CD4-positive, CD25-positive, alpha-beta regulatory T cell (primary cell): ENCODE data around the gene OLFML2A. TPM values are rescaled to one million over a fixed set of nuclear protein-coding genes. Genes with fewer than 3 reads are reported as not detected.
A peak's percentile ranks its signal among the peaks of the same experiment; 100 is the strongest.

Experiments used
- ATAC-seq, 2 donors: fragments of 150-1000 bp; cut with Tn5 transposase; one replicate each; pipeline ENCODE4 v1.10.0; 2021; ENCODE audit warnings: low read depth in 2 of 2, moderate number of reproducible peaks in 2 of 2, moderate library complexity in 1 of 2
- DNase-seq, 3 donors: peaks; one replicate each; pipeline versions ENCODE4 v3.0.0 to v3.0.0-alpha.2; 2012 to 2022; ENCODE audit warnings: mixed read lengths in 1 of 3
- H3K27ac ChIP-seq: one replicate; pipeline ENCODE4 v1.7.0; 2013; ENCODE audit warnings: mild to moderate bottlenecking, low read length; ENCODE audit not compliant: insufficient read depth, poor library complexity, severe bottlenecking
- H3K27me3 ChIP-seq: one replicate; pipeline ENCODE4 v1.7.0; 2013; ENCODE audit warnings: low read length; ENCODE audit not compliant: control insufficient read depth, insufficient read depth
- H3K36me3 ChIP-seq: one replicate; pipeline ENCODE4 v1.7.0; 2013; ENCODE audit warnings: mild to moderate bottlenecking, low read length, moderate library complexity; ENCODE audit not compliant: control insufficient read depth, insufficient read depth
- H3K4me1 ChIP-seq: 2 replicates; pipeline ENCODE4 v1.7.0; 2013; ENCODE audit warnings: mild to moderate bottlenecking, low read length; ENCODE audit not compliant: insufficient read depth, control insufficient read depth, poor library complexity, severe bottlenecking
- H3K4me3 ChIP-seq: one replicate; pipeline ENCODE4 v1.7.0; 2013; ENCODE audit warnings: low read depth, mild to moderate bottlenecking, low read length, moderate library complexity
- H3K9me3 ChIP-seq, 2 experiments: 1 replicate in 1 of 2; 2 replicates in 1 of 2; pipeline ENCODE4 v1.7.0; 2013; ENCODE audit warnings: low read length in 2 of 2, mild to moderate bottlenecking in 1 of 2, moderate library complexity in 1 of 2; ENCODE audit not compliant: control insufficient read depth in 2 of 2
- H3K27ac Mint-ChIP-seq, 3 donors: one replicate each; pipeline ENCODE4 v1.8.0; 2020 to 2022; ENCODE audit warnings: mild to moderate bottlenecking in 3 of 3, mixed read lengths in 3 of 3, moderate library complexity in 2 of 3
- H3K27me3 Mint-ChIP-seq: one replicate; pipeline ENCODE4 v1.8.0; 2022; ENCODE audit warnings: mild to moderate bottlenecking, mixed read lengths
- H3K36me3 Mint-ChIP-seq: one replicate; pipeline ENCODE4 v1.8.0; 2020; ENCODE audit warnings: mixed read lengths
- H3K4me1 Mint-ChIP-seq, 4 donors: one replicate each; pipeline ENCODE4 v1.8.0; 2020 to 2022; ENCODE audit warnings: mixed read lengths in 4 of 4, mild to moderate bottlenecking in 1 of 4
- H3K4me3 Mint-ChIP-seq, 4 donors: one replicate each; pipeline ENCODE4 v1.8.0; 2020 to 2022; ENCODE audit warnings: mild to moderate bottlenecking in 4 of 4, mixed read lengths in 4 of 4, moderate library complexity in 3 of 4
- H3K9me3 Mint-ChIP-seq, 7 donors: one replicate each; pipeline ENCODE4 v1.8.0; 2020 to 2022; ENCODE audit warnings: mixed read lengths in 7 of 7, mild to moderate bottlenecking in 3 of 7, moderate library complexity in 2 of 7
- polyA plus RNA-seq, 4 donors: library from polyadenylated mRNA; unstranded; fragments of 300-500 nt; fragmentation: Illumina TruSeq; gene quantifications; one replicate each; pipeline ENCODE4 v1.2.3, GENCODE V29; 2021
- total RNA-seq: library from RNA; stranded (reverse); gene quantifications from one replicate; pipeline ENCODE4 v1.2.3, GENCODE V29; 2022

Gene OLFML2A
- total and polyA plus RNA-seq, 5 donors from 2014 or later: not detected

GRCh38 chr9:124849801-124850200 is 72.9 kb downstream of the OLFML2A start:
- Mint-ChIP-seq H3K36me3 (no peaks in the 10 kb centered on the region), H3K4me1 (peaks cover 0 to 13% (median 2%) of the 10 kb centered on the region in 4 donors), H3K9me3 (peaks cover 0 to 1% (median 0%) of the 10 kb centered on the region in 7 donors), H3K4me3 (no peak overlapping the region), H3K27ac (no peak overlapping the region), H3K27me3 (peaks cover 11% of the 10 kb centered on the region)
- Histone ChIP-seq H3K4me1 (peaks cover 13% of the 10 kb centered on the region), H3K36me3 (no peaks in the 10 kb centered on the region), H3K9me3 (no peaks in the 10 kb centered on the region), H3K27ac (no peak overlapping the region), H3K27me3 (no peaks in the 10 kb centered on the region), H3K4me3 (no peak overlapping the region)
- DNase-seq: no peak
- ATAC-seq: no peak

DNA sequence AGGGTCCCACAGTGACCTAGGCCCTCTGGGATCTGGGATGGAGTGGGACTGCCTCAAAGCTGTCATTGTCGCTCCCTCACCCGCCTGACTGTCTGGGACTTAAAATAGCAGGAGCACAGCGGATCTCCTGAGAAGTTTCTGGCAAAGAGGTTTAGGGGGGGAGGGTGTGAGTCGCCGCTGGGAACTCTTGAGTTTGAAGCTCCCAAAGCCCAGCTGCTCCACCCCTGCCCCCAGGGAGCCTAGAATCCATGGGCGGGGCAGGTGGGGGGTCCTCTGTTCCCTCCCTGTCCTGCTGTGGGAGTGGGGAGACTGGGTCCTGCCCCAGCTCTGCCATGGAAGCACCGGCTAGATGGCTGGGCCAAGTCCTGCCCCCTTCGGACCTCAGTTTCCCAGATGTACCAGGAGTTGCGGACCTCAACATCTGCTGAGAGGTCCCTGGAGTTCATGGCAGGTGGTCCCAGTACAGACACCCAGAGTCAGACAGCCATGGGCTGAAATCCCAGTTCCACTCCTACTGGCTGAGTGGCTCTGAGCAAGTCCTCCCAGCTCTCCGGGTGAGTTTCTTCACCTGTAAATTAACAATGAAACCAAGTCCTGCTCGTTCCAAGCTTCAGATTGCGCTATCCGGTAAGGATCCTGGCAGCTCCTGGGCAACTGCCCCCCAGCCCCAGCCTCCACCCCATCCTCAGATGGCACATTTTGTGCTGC is 75.3 kb downstream of the OLFML2A start:
- Histone ChIP-seq H3K36me3 (peaks cover 5% of the 10 kb centered on the region), H3K4me1 (peaks cover 13% of the 10 kb centered on the region), H3K4me3 (peak overlapping the region; percentile 44), H3K9me3 (no peaks in the 10 kb centered on the region), H3K27ac (no peak overlapping the region), H3K27me3 (no peaks in the 10 kb centered on the region)
- peaks cover 0 to 19% (median 2%) of the 10 kb centered on the region in 4 donors for H3K4me1 Mint-ChIP-seq
- peak overlapping the region in 2 of 3 donors; percentile 63 to 69 for H3K27ac Mint-ChIP-seq
- peak overlapping the region in 2 of 4 donors; percentile 76 to 78 for H3K4me3 Mint-ChIP-seq
- H3K36me3 Mint-ChIP-seq: no peaks in the 10 kb centered on the region
- peaks cover 0 to 1% (median 0%) of the 10 kb centered on the region in 7 donors for H3K9me3 Mint-ChIP-seq
- peaks cover 11% of the 10 kb centered on the region for H3K27me3 Mint-ChIP-seq
- ATAC-seq (no peak), DNase-seq (no peak)

GRCh38 chr9:124852829-124853531 is 76.0 kb downstream of the OLFML2A start, which contains the start of gene WDR38:
Gene WDR38, plus strand, starts transcription at chr9:124853460. Its CDS starts 72 bp downstream, at chr9:124853532.
- no peaks in the 10 kb centered on the region for H3K9me3 ChIP-seq
- Mint-ChIP-seq H3K4me1 (peaks cover 0 to 22% (median 2%) of the 10 kb centered on the region in 4 donors), H3K27ac (peak within 1 kb of the TSS; percentile 66 to 79 (median 69)), H3K36me3 (peaks cover 4% of the 10 kb centered on the region), H3K4me3 (peak within 1 kb of the TSS; percentile 76 to 81 (median 79)), H3K27me3 (peaks cover 7% of the 10 kb centered on the region), H3K9me3 (peaks cover 0 to 1% (median 0%) of the 10 kb centered on the region in 7 donors)
- DNase-seq (peak; percentile 71 to 80 (median 77)), ATAC-seq (peak; percentile 81 to 82)
- peak within 1 kb of the TSS; percentile 44 for H3K4me3 ChIP-seq
- peaks cover 12% of the 10 kb centered on the region for H3K36me3 ChIP-seq
- peak within 1 kb of the TSS; percentile 70 for H3K27ac ChIP-seq
- peaks cover 13% of the 10 kb centered on the region for H3K4me1 ChIP-seq
- no peaks in the 10 kb centered on the region for H3K27me3 ChIP-seq

DNA sequence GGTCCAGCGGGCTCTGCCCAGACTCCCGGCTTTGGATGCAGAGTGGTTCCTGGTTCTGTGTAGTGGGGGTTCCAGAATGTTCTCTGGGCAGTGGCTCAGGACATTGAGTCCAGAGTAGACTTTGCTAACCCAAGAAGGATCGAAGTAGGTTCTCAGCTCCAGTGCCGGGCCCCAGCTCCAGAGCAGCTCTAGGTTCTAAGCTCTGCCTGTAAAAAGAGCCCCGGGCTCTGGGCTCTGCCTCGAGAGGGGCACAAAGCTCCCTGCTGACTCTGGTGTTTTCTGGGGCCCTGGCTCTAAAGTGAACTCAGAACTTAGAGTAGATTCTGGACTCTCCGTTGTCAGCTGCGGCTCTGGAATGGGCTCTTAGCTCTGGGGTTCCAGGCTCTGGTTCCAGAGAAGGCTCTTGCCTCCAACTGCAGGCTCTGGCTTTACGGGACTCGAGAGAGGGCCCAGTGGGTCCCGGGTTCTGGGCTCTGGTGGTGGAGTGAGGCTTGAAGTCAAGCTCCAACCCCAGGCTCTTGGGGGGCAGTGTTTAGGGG is 76.7 kb downstream of the OLFML2A start:
- Mint-ChIP-seq H3K36me3 (peaks cover 4% of the 10 kb centered on the region), H3K27ac (peak overlapping the region in 2 of 3 donors; percentile 55 to 66), H3K9me3 (peaks cover 0 to 1% (median 0%) of the 10 kb centered on the region in 7 donors), H3K4me1 (peaks cover 0 to 26% (median 2%) of the 10 kb centered on the region in 4 donors), H3K4me3 (peak overlapping the region; percentile 47 to 81 (median 70)), H3K27me3 (peaks cover 7% of the 10 kb centered on the region)
- H3K36me3 ChIP-seq: peaks cover 19% of the 10 kb centered on the region
- no peaks in the 10 kb centered on the region for H3K27me3 ChIP-seq
- DNase-seq: no peak
- ATAC-seq: no peak
- no peak overlapping the region for H3K4me3 ChIP-seq
- peak overlapping the region; percentile 70 for H3K27ac ChIP-seq
- H3K9me3 ChIP-seq: no peaks in the 10 kb centered on the region
- H3K4me1 ChIP-seq: peaks cover 15% of the 10 kb centered on the region

- Histone ChIP-seq H3K36me3 (peaks cover 24% of the 10 kb centered on the region), H3K4me1 (peaks cover 16% of the 10 kb centered on the region), H3K9me3 (no peaks in the 10 kb centered on the region), H3K27ac (no peak overlapping the region), H3K4me3 (no peak overlapping the region), H3K27me3 (no peaks in the 10 kb centered on the region)
- Mint-ChIP-seq H3K36me3 (peaks cover 4% of the 10 kb centered on the region), H3K4me3 (peak overlapping the region in 2 of 4 donors; percentile 69 to 78), H3K4me1 (peaks cover 0 to 30% (median 4%) of the 10 kb centered on the region in 4 donors), H3K27me3 (peaks cover 7% of the 10 kb centered on the region), H3K9me3 (peaks cover 0 to 1% (median 0%) of the 10 kb centered on the region in 7 donors), H3K27ac (peak overlapping the region in 2 of 3 donors; percentile 51 to 55)
- ATAC-seq (no peak), DNase-seq (no peak)
Measured at GRCh38 chr9:124854161-124854560, 77.2 kb downstream of the OLFML2A start.

GRCh38 chr9:124854822-124855221 is 77.9 kb downstream of the OLFML2A start:
- peaks cover 7% of the 10 kb centered on the region for H3K27me3 Mint-ChIP-seq
- Histone ChIP-seq H3K36me3 (peaks cover 30% of the 10 kb centered on the region), H3K27ac (no peak overlapping the region), H3K4me3 (no peak overlapping the region), H3K27me3 (no peaks in the 10 kb centered on the region), H3K4me1 (peaks cover 22% of the 10 kb centered on the region), H3K9me3 (no peaks in the 10 kb centered on the region)
- DNase-seq (no peak), ATAC-seq (no peak)
- H3K36me3 Mint-ChIP-seq: peaks cover 10% of the 10 kb centered on the region
- H3K27ac Mint-ChIP-seq: peak overlapping the region; percentile 34 to 55 (median 42)
- peaks cover 0 to 1% (median 0%) of the 10 kb centered on the region in 7 donors for H3K9me3 Mint-ChIP-seq
- peak overlapping the region in 1 of 4 donors; percentile 61 for H3K4me3 Mint-ChIP-seq
- peaks cover 0 to 36% (median 10%) of the 10 kb centered on the region in 4 donors for H3K4me1 Mint-ChIP-seq

GRCh38 chr9:124855566-124855943 is 78.6 kb downstream of the OLFML2A start:
- H3K36me3 Mint-ChIP-seq: peaks cover 18% of the 10 kb centered on the region
- H3K4me1 Mint-ChIP-seq: peaks cover 0 to 43% (median 17%) of the 10 kb centered on the region in 4 donors
- ATAC-seq (no peak), DNase-seq (no peak)
- no peaks in the 10 kb centered on the region for H3K27me3 ChIP-seq
- H3K4me3 ChIP-seq: no peak overlapping the region
- H3K4me1 ChIP-seq: peaks cover 30% of the 10 kb centered on the region
- peaks cover 37% of the 10 kb centered on the region for H3K36me3 ChIP-seq
- H3K4me3 Mint-ChIP-seq: peak overlapping the region in 2 of 4 donors; percentile 4 to 61
- H3K9me3 Mint-ChIP-seq: peaks cover 0 to 1% (median 0%) of the 10 kb centered on the region in 7 donors
- peak overlapping the region in 1 of 3 donors; percentile 43 for H3K27ac Mint-ChIP-seq
- no peak overlapping the region for H3K27ac ChIP-seq
- peaks cover 7% of the 10 kb centered on the region for H3K27me3 Mint-ChIP-seq
- no peaks in the 10 kb centered on the region for H3K9me3 ChIP-seq
